Measurements from ENCODE around the gene CDKN2D.

DNA sequence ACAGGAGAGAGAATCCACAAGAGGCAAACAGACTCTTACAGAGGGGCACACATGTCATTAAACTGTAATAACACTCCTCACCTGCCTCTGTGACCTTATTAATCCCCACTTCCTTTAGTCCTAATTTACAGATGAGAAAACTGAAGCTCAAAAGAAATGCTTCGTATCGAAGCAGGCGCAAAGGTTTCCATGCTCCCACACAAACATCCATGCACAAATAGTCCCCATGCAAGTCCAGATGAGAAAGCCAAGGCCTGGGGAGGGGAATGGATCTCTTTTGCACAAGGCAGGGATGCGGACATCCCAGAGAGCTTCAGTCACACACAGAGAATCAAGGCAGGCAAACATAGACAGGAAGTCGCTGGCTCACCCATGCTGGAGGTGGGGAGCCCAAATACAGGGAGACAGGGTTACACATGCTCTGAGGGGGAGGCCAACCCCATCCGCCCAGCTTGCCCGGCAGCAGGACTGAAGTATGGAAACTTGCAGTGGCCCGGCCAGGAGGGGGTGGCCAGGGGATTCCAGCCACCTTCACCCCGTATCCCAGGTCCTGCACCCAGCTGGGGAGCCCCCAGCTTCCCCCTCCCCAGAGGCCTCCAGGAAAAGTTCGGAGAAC, 52.0 kb downstream of the CDKN2D start:
- TF ChIP-seq CTCF (conservative IDR thresholded peaks at IDR 0.05; ENCODE audit: low read depth, low read length) (no peak), EZH2 (IDR thresholded peaks at IDR 0.05; ENCODE audit: low read length, unreplicated experiment) (no peak)
